HG02981 (cell line): Measurements from ENCODE around the gene RPS6KB2.

Experiments
- ATAC-seq: cut with Tn5 transposase; IDR thresholded peaks from one replicate; pipeline ENCODE4 v1.9.1; 2021; ENCODE audit warnings: mild to moderate bottlenecking, moderate library complexity; ENCODE audit not compliant: unreplicated experiment

RPS6KB2 gene

DNA sequence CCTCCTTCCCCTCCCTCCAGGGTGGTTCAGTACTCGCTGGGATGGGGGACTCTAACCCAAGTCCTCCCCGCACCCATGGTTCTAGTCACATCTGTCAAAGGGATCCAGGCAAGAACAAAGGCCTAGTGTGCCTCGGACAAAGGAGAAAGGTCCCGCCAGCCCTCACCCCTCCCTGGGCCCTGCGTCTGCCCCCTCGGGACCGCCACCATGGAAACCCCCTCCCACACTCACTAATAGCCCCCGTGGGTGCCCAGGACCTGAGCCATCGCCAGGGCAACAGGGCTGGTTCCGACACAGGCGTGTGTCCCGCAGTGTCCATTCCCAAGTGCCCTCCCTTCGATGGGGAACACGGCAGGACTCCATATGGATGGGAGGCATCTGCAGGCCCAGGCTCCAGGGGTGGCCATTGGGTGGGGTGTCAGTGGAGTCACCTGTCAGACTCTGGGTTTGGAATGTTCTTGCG, 17.9 kb upstream of the RPS6KB2 start:
- ATAC-seq: no peak

GRCh38 chr11:67410984-67411784, 17.1 kb upstream of the RPS6KB2 start:
- no peak for ATAC-seq

DNA sequence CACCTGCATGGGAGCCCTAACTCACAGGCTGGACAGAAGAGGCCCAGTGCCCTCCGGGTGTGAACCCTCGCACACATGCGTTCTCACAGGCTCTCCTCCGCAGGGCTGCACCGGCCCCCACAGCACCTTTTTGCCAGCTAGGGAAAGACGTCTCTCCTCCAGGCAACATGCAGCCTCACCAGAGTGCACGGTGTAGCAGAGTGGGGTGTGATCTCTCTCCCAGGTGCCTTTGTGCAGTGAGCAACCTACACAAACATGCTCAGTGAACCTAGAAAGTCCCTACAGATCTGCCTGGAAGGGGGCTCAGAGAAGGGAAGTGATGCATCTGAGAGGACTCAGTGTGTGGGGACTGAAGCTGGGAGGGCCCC, 16.5 kb upstream of the RPS6KB2 start:
- ATAC-seq: no peak

- ATAC-seq: no peak
Measured at GRCh38 chr11:67412495-67413179, 15.7 kb upstream of the RPS6KB2 start.

GRCh38 chr11:67413266-67413849, 14.9 kb upstream of the RPS6KB2 start:
- no peak for ATAC-seq

- ATAC-seq: no peak
Measured at GRCh38 chr11:67415501-67416304, 12.6 kb upstream of the RPS6KB2 start, which contains the start of gene CARNS1. CARNS1 (plus strand) TSS chr11:67415678; CDS start chr11:67416200, 522 bp downstream.

DNA sequence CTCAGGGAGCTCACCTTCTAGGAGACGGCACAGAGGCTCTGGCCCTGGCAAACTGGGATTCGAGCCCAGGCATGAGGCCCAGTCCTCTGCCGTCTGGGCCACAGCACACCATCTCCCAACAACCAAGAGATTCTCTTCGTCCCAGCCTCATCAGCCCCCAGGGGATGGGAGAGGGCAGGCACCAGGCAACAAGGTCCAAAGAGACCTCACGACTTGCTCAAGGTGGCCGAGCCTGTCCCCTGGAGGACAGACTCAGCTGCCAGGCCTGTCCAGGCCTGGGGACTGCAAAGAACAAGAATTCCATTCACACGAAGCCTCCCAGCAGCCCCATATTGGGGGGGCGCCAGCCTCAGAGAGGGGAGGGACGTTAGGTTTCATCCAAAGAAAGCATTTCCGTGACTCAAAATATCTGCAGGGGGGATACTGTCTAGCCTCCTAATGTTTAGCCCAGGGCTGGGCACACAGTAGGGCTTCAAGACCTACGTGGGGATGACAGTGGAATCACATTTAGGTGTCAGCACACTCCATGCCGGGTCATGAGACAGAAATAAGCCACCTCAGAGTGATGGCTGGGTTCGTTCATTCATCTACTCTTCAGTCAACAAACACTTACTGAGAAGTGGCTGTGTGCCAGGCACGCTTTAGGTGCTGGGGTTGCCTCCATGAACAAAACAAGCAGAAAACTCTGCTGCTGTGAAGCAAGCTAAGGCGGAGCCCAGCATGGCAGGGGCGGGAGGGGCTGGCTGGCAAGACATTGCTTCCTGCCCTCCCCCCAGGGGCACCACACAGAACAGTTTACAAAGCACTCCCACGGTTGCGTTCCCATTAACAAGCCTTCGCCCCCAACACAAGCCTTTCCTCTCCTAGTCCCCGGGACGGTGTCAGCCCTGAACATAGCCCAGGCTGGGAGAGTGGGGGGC, 11.6 kb upstream of the RPS6KB2 start:
- no peak for ATAC-seq

GRCh38 chr11:67417425-67417824, 10.9 kb upstream of the RPS6KB2 start:
- no peak for ATAC-seq

DNA sequence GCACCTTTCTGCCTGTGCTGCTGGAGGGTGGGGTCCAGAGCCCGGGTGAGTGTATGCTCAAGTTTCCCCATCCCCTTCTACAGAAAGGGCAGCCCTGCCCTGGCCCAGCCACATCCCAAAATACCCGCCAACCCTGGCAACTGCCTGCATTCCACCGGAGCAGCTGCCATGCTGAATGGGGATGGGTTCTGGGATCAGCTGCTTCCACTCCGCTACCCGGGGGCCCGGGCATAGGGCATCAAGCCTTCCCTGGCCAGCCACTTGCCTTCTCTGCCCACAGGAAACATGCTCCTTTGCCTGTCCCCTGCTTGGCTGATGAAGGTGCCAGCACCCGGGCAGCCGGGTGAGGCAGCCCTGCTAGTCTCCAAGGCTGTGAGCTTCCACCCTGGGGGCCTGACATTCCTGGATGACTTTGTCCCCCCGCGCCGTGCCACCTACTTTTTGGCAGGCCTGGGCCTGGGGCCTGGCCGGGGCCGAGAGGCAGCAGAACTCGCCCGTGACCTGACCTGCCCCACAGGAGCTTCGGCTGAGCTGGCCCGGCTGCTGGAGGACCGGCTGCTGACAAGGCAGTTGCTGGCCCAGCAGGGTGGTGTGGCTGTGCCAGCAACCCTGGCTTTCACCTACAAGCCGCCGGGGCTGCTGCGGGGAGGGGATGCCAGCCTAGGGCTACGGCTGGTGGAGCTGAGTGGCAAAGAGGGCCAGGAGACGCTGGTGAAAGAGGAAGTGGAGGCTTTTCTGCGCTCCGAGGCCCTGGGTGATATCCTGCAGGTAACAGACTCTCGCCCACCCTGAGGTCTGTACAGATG, 9.6 kb upstream of the RPS6KB2 start:
- ATAC-seq: no peak

- ATAC-seq: no peak
Measured at GRCh38 chr11:67419325-67420049, 8.8 kb upstream of the RPS6KB2 start.

GRCh38 chr11:67420147-67420645, 8.1 kb upstream of the RPS6KB2 start:
- ATAC-seq: no peak

GRCh38 chr11:67420646-67421429, 7.5 kb upstream of the RPS6KB2 start:
- ATAC-seq: peak; percentile 76

GRCh38 chr11:67421430-67422031, 6.8 kb upstream of the RPS6KB2 start:
- no peak for ATAC-seq

- no peak for ATAC-seq
Measured at GRCh38 chr11:67422891-67423290, 5.4 kb upstream of the RPS6KB2 start.

DNA sequence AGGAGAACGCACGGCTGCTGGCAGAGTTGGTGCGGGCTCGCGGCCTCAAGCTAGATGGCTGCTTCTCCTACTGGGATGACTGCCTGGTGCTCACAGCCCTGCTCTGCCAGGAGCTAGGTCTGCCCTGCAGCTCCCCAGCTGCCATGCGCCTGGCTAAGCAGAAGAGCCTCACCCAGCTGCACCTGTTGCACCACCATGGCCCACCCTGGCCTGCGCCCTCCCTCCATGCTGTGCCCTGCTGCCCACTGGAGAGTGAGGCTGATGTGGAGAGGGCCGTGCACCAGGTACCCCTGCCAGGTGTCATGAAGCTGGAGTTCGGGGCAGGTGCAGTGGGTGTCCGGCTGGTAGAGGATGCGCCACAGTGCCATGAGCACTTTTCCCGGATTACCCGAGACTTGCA, 4.8 kb upstream of the RPS6KB2 start:
- ATAC-seq: no peak

DNA sequence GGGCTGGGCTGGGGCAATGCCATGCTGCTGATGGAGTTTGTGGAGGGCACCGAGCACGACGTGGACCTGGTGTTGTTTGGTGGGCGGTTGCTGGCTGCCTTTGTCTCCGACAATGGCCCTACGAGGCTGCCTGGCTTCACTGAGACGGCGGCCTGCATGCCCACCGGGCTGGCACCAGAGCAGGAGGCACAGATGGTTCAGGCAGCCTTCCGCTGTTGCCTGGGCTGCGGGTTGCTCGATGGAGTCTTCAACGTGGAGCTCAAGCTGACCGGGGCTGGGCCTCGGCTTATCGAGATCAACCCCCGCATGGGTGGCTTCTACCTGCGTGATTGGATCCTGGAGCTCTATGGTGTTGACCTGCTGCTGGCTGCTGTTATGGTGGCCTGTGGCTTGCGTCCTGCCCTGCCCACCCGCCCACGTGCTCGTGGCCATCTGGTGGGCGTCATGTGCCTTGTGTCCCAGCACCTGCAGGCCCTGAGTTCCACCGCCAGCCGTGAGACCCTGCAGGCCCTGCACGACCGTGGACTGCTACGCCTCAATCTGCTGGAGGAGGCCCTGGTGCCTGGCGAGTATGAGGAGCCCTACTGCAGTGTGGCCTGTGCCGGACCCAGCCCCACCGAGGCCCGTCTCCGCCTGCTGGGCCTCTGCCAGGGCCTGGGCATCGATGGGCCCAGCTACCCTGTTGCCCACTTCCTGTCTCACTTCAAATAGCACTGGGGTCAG, 4.2 kb upstream of the RPS6KB2 start:
- no peak for ATAC-seq
